T-helper 2 cell (primary cell): ENCODE measurements around the gene TMEM135.
"Not testable (repeated sequence)": the region's sequence is repeated elsewhere in the genome, so short reads cannot be mapped to it uniquely, and the experiment has no call there.

Experiments
- DNase-seq, 5 experiments: peaks; one replicate each; pipeline versions ENCODE4 v3.0.0 to v3.0.0-alpha.2; 2012 to 2022

TMEM135 gene

DNA sequence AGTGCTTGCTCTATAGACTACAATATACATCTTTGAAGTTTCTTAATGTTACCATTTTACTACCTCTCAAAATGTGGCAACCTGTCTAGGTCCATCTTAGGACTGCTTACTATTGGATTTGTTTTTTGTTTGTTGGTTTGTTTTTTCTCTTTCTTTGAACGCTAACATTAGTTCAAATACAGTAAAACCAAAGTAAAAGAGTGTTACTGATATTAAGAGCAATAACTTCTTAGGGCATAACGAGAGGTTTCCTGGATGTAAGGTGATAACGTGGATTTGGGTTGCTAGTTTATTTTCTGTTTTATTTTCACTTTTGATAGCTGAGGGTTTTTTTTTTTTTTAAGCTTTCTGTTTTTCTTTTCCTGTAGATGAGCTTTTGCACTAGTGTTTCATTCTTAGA, 43.6 kb downstream of the TMEM135 start:
- peak in 2 of 5 experiments; percentile 2 to 55 for DNase-seq

DNA sequence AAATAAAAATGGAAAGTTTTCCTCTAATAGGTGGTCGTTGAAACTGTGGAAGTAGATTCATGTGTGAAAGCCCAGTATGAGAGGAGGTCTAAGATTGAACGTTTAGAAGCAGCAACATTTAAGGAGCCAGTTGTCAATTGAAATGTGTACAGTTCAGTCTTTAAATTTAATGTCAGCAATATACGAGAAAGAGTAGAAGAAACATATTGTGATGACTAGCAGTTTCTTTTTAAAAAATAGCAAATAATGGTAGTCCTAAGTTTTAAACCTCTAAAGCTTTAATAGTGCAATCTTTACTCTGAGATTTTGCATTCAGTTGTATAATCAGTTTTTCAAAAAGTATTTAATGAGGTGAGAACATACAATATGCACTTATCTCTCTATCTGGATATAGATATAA, 44.9 kb downstream of the TMEM135 start:
- DNase-seq = no peak

DNA sequence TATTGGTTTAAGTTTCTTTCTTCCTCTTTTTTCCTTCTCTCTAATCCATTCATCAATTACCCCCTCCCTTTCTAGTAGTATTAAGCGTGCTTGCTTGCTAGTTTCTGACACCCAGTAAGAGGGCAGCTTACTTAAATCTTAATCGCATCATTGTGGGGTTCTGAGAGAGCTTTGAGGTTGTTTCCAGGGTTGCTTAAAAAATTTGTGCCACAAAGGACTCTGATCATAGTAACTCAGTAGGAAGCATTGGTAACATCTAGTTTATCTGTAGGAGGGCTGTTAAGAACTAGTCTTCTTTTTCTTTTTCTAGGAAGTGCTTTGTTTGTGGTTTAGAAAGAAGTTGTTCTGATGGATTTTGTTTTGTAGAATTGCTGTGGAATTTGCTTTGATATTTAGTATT, 45.3 kb downstream of the TMEM135 start:
- DNase-seq = peak in 1 of 5 experiments; percentile 36

DNA sequence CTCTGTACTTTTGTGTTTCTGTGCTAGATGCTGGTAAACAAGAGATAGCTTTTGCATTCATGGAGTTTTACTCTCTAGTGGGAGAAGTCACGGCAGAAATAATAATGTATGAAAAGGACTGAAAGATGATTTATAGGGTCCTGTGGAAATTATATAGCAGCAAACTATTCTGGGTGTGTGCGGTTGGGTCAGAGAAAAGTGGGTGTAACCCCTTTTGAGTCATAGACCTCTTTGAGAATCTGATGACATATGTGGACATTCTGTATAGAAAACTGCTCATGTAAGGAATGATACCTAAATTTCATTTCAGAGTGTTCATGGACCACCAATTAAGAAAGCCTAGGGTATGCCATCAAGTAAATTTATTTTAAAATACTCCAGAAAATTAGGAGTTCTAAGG, 54.4 kb downstream of the TMEM135 start:
- no peak for DNase-seq

DNA sequence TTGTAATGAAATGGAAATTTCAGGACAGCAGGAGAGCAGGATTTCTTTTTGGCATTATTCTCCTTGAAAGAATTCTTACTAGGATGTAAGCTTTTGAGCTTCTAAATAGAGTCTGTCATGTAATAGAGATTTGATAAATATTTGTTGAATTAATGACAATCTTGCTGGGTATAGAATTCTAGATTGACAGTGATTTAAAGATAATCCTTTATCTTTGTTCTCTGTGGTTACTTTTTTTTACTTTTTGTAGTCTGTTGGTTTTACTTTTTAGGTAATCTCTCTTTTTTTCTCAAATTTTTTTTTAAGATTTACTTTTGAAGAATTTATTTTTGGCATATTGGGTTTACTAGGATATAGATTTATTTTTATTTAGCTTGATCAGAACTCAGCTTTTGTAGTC, 54.8 kb downstream of the TMEM135 start:
- DNase-seq = no peak

DNA sequence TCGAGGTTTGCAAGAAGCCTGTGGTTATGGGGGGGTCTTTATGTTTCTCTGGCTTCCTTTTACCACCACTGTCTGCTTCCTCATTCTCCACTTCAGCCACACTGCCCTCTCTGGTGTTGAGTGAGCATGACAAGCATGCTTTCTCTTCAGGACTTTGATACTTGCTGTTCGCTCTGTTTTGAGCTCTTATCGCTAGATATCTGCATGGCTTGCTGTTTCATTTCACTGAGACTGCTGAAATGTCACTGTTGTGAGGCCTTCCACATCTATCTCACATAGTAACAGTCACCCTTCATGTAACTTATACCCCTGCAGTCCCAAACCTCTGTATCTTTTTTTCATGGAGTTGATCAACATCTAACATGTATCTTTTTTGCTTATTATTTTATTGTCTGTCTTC, 59.8 kb downstream of the TMEM135 start:
- peak in 2 of 5 experiments; percentile 7 to 90 for DNase-seq

DNA sequence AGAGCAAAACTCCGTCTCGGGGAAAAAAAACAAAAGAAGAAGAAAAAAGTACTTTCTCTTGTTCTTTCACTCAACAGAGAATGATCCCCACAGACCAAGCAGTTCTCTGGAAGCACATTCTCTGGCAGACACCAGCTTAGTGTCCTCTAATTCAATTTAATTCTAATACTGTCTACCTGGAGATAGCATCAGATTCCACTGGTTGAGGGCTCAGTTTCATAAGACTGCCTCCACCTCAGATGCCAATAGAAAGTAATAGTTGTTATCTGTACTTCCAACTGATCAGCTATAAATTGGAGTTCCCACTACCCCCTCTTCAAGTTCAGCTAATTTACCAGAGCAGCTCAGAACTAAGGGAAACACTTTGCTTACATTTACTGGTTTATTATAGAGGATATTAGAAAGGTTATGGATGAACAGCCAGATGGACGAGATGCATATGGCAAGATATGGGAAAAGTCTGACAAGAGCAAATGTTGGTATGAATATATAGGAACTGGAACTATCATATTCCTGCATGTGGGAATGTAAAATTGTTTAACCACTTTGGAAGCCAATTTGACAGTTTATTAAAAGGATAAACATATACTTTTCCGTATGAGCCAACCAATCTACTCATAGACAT, 64.3 kb downstream of the TMEM135 start:
- DNase-seq = no peak

DNA sequence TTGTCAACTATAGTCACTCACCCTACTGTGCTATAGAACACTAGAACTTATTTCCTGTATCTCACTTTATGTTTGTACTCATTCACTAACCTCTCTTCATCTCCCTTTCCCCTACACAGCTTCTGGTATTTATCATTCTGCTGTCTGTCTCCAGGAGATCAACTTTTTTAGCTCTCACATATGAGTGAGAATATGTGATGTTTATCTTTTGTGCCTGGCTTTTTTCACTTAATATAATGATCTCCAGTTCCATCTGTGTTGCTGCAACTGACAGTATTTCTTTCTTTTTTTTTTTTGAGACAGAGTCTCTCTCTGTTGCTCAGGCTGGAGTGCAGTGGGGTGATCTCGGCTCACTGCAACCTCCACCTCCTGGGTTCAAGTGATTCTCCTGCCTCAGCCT, 68.1 kb downstream of the TMEM135 start:
- DNase-seq = not testable (repeated sequence)

DNA sequence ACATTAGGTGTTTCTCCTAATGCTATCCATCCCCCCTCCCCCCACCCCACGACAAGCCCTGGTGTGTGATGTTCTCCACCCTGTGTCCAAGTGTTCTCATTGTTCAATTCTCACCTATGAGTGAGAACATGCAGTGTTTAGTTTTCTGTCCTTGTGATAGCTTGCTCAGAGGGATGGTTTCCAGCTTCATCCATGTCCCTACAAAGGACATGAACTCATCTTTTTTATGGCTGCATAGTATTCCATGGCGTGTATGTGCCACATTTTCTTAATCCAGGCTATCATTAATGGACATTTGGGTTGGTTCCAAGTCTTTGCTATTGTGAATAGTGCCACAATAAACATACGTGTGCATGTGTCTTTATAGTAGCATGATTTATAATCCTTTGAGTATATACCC, 69.6 kb downstream of the TMEM135 start:
- DNase-seq = not testable (repeated sequence)

DNA sequence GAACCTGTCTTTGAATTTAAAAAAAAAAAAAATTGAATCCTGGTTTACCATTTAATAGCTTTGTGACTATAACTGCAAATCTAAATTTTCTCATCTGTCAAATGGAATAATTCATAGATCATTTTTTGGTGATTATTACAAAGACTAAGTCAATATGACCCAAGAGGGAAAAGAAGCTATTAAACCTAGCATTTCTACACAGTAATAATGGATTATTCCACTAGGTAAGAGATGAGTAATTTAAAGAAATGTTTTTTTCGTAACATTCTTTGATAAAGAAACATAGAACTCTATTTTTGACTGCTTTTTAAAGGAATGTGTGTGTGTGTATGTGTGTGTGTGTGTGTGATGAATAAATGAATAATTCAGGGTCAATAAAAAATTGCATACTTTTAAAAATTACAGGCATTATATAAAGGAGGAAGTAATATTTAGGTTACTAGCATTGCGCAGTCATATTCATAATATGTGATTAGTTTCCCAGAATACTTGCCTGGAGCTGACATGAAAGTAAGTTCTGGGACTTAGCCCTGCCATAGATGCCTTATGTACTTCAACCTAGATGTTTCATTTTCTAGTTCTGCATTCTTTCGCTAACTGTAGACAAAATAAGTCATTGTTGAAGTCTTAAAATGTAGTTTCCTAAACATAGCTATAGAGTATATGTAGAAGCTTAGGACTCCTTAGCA, 72.9 kb downstream of the TMEM135 start:
- DNase-seq = no peak

DNA sequence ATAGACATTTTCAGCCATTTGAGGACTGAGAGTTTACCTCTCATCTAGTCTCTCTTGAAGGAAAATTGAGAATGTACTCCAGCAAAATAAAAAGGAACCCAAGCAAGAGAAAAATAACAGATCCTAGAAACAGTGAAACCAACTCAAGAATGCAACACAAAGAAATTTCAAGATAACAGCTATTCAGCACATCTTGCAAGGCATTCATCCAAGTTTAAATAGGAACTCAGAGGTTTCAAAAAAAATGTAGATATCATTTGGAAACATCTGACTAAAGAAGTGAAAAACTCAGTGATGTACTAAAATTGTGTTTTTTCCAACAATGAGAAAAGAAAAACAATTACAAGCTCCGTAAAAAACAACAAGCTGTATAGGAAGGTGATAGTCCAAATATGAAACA, 76.4 kb downstream of the TMEM135 start:
- DNase-seq = no peak

DNA sequence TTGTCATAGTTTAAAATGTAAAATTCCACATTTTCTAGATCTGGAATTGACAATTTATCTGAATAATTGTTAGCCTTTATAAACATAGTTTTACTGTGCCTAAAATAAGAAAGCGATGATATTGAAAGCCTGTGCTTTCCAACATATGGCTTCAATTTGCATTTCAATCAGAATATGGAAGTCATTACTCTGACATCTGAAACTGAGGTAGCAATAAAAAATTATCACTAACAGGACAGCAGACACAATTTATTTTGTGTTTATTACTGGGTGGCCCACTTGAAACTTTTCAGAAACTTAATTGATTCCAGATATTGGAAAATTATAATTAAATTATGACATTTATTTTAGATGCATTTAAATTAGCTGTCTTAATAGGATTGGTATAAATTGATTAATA, 78.5 kb downstream of the TMEM135 start:
- no peak for DNase-seq

DNA sequence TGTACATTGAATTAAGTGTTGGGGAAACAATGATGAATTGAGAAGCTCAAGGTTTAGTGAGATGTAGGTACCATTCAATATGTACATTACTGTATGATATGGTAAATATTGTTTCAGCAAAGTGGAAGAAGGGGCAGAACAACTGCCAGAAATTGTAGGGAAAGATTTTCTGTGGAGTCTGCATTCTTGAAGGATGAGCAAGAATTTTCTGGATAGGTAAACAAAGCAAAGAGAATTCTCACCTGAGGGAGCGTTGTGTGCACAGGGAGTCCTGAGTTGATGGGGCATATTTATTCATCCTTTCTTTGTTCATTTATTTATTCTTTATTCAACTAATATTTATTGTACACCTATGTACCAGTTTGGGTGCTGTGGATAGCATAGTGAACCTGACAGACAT, 83.2 kb downstream of the TMEM135 start:
- DNase-seq = no peak

DNA sequence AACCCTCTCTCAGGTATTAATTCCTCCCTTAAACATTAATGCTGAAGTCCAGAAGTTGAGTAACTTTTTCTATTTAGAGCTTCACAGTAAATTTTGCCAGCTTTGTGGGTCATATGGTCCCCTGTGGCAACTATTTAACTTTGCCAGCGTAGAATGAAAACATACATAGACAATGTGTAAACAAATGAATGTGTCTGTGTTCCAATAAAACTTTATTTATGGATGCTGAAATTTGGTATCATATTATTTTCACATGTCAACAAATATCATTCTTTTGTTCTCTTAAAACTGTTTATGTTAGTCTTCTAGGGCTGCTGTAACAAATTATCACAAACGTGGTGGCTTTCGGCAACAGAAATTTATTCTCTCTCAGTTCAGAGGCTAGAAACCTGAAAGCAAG, 85.1 kb downstream of the TMEM135 start:
- no peak for DNase-seq

DNA sequence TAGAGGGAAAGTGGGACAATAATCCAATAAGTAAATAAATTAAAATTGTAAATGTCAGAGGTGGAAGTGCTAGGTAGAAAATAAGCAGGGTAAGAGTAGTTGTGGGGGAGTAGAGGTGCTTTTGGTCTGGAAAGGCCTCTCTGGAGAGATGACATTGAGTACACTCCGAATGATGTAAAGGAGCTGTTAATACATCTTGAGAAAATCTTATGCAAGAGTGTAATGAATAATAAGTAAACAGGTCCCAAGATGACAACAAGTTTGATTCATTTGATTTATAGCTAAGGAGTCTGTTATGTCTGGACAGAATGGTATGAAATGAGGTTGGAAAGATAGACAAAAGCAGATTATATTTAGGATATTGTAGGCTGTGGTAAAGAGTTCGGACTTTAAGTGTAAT, 87.5 kb downstream of the TMEM135 start:
- no peak for DNase-seq

DNA sequence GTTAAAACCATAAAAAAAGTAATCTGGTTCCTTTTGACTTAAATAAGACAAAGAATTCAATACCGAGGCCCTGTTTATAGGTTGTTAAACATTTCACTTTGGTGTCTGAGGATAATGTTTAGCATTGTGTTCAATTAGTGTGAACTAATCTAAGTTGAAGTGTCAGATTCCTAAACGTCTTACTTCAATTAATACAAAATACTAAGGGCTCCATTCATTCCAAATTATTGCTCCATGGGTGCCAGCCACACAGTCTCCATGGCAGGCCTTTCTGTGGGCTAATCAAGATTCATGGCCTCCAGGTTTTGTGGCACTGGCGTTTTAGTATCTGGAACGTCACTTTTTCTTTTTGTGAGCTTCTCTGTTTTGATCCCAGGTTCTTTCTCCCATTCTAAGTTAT, 89.4 kb downstream of the TMEM135 start:
- DNase-seq = no peak

DNA sequence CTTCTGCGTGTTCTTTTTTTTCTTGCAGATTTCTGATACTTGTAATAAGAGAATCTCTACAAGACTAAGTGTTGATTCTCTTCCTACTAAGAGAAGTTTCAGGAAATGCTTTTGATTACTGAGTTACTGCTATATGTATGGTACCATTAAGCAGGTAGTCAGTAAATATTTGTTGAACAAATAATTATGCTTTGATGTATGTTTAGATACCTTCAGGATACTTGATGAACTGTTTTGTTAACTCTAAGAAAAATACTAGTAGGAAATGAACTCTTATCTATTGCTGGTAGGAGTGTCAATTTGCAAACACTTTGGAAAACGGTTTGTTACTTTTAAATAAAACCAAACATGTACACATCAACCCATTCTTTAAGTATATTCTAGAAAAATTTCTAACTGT, 90.6 kb downstream of the TMEM135 start:
- no peak for DNase-seq

DNA sequence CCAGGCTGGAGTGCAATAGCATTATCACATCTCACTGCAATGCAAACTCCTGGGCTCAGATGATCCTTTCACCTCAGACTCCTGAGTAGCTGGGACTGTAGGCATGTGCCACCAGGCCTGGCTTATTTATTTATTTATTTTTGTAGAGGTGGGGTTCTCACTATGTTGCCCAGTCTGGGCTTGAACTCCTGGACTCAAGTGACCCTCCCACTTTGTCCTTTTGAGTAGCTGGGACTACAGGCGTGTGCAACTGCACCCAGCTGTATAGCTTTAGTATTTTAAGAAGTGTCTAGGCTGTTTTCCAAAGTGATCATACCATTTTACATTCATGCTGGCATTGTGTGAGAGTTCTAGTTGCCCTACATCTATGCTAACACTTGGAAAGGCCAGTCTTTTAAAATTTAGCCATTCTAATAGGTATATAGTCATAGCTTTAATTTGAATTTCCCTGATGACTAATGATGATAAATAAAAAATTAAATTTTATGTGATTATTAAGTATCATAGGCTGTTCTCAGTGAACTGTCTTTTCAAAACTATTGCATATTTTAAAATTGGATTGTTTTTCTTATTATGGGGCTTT, 96.9 kb downstream of the TMEM135 start:
- DNase-seq = no peak

DNA sequence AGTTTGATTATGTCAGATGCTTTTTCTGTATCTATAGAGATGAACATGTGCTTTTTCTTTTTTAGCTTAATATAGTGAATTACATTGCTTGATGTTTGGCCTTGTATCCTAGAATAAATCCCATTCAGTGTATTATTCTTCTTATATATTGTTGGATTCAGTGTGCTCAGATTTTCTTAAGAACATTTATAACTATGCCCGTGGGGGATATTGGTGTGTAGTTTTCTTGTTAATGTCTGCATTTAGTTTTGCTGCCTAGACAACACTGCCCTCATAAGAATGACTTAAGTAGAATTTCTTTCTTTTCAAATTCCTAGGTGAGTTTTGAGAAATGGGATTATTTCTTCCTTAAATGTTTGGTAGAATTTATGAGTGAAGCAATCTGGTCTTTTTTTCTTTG, 98.5 kb downstream of the TMEM135 start:
- no peak for DNase-seq

DNA sequence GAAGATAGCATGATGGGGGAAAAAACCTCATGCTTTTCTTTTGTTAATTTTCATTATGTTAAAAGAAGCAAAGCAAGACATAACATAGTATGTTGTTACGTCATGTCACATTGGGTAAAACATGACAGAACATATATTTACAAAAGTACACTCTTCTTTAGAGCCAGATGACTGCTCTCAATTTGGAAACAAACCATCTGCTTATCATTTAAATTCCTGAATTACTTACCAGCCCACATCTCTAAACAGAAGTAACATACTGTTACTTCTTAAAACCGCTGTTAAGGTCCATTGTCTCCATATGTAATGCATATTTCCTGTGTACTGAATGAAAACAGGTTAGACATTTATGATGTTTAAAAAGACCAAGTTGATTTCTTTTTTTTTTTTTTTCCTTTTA, 100.0 kb downstream of the TMEM135 start:
- no peak for DNase-seq

DNA sequence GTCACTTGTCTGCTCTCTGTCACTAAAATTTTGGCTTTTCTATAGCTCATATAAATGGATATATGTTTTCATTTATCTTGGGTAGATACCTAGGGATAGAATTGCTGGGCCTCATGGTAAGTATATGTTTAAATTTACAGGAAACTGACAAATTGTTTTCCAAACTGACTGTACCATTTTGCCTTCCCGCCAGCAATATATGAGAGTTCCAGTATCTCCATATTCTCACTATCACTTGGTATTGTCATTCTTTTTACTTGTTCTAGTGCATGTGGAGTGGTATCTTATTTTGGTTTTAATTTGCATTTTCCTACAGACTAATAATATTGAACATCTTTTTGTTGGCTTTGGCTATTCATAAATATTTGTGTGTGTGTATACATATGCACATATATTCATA, 101.7 kb downstream of the TMEM135 start:
- DNase-seq = no peak

DNA sequence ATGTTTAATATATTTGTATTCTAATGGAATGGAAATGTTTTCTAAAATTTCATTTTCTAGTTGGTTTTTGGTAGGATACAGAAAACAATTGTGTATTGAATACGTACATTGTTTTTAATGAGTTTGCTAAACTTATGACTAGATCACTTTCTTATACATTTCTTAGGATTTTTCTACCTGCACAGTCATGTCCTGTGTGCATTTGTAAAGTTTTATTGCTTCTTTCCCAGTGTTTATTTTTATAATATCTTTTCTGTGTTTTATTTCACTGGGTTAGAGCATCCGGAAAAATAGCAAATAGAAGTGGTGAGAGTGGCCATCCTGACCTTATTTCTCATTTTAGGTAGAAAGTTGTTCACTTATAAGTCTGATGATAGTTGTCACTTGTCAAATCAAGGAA, 103.6 kb downstream of the TMEM135 start:
- no peak for DNase-seq

DNA sequence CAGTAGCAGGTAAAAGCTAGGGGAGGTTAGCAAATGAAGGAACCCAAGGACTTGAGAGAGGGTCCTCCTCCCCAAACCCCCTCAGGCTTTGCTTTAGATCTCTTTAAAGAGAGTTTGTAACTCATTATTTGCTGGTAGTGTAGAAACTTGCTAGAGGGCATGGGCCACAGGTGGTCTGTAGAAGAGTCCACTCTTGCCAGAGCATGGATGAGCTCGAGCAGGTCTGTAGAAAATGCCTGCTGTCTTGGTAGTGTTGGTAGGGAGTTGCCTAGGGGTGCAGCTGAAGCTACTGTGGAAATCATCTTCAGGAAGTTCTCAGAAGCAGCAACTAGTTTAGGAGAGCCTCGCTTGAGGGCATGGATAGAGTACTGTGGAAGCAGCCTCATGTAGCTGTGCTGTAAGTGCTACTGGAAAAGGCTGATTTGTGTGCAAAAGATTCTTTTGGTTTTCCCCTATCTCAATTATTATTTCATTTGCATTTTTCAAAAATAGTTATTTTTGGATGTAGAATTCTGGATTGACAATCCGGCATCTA, 104.3 kb downstream of the TMEM135 start:
- no peak for DNase-seq

DNA sequence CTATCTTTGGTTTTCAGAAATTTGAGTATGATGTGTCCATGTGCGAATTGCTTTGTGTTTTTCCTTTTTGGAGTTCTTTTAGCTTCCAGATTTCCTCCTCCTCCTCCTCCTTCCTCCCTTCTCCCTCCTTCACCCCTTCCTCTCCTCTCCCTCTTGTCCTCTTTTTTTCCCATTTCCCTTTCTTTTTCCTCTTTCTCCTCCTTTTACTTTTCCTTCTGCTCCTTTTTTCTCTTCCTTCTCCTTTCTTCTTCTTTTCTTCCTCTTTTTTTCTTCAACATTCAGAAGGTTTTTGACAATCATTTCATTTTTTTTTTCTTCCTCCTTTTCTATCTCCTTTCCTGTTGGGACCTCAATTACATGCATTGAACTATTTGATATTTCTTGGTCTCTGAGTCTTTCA, 104.9 kb downstream of the TMEM135 start:
- DNase-seq = no peak
